Eye (tissue), 1 donor: ENCODE data around the gene TUBB2A.
"Not testable (repeated sequence)": the region's sequence is repeated elsewhere in the genome, so short reads cannot be mapped to it uniquely, and the experiment has no call there.

Experiments
- DNase-seq: peaks from one replicate; pipeline ENCODE4 v3.0.0-alpha.2; 2015

TUBB2A gene

DNA sequence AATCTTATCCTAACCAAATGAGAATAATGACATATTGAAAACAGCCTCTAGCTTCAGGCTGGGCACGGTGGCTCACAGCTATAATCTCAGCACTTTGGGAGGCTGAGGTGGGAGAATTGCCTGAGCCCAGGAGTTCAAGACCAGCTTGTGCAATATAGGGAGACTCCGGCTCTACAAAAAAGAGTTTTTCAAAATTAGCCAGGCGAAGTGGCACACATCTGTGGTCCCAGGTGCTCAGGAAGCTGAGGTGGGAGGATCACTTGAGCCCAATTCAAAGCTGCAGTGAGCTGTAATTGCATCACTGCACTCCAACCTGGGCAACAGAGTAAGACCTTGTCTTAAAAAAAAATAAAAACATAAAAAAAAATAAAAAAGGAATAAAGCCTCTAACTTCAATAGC, 4.7 kb downstream of the TUBB2A start:
- no peak for DNase-seq

DNA sequence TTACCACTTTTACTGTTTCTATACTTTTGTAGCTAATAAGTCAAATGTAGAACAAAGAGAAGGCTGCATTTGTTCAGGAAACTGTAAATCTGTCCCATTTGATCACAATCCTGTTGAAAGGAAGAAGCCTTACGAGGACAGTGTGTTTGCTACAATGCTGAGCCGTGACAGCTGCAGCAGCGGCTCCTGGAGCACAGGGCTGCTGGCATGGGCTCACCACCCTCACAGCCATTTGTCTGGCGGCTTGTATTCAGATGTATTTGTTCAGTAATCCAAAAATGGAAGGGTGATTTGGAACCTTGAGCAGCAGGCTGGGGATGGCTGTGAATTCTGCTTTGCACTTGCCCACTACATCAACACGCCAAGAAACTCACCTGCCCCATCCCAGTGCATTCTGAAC, 5.7 kb downstream of the TUBB2A start:
- DNase-seq, result no peak

DNA sequence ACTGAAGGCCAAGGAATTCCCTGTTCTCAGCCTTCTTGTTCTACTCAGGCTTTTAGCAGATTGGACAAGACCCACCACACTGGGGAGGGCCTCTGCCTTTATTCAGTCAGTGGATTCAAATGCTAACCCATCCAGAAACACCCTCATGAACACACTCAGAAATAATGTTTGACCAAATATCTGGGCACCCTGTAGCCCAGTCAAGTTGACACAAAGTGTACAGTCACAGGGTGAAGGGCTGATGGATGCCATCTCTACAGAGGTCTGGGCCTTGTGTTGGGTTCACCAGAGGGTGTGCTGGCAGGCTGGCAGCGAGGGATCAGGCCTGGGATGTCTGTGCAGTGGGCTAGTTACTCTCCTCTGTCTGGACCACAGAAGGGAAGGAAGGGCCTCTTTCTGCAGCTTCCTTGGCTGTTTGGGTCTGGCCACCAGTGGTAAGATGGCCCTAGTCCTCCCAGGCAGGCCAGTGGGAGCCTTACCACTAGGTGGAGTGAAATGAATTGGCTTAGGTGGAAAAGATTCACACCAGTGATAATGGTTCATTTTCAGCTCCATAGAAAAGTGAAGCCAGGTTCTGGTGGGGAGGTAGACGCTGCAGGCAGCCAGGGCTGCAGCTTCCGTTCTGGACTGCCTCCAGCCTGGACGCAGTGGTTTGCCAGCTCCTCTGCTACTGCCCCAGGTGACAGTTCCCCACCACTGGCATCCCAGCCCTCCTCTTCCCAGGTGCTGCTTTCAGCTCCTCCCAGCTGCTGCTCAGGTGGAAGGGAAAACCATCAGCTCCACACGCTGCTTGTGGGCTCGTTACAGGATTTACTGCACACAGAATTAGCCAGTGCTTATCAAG, 9.2 kb downstream of the TUBB2A start:
- DNase-seq, result no peak

DNA sequence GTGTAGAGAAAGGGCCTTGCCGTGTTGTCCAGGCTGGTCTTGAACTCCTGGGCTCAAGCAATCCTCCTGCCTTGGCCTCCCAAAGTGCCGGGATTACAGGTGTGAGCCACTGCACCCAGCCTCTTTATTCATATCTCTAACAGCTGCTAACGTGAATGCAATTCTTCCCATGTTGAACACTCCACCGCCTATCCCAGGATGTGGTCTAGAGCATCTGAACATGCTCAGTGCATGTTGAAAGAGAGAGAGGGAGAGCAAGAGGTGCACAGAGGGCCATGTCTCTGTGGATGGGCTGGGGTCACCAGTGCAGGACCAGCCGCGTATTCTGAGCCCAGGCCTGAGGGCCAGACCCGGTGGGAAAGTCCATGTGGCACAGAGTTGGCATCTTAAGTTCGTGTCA, 12.8 kb downstream of the TUBB2A start:
- DNase-seq, result no peak

DNA sequence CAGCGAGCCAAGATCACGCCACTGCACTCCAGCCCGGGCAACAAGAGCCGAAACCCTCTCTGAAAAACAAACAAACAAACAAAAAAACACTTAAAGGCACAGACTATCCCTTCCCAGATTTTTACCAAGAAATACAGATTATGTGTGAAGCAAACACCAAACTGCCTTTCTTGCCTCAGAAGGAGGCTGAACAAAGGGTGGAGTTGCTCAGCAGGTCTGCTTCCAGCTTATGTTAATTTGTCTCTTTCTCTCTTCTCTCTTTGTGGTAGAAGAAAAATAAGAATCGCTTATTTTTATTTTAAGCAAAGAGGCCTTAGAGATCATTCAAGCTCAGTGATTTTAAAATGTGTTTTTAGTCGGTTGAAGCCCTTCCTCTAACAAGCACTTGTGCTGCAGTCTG, 14.2 kb downstream of the TUBB2A start:
- no peak for DNase-seq

DNA sequence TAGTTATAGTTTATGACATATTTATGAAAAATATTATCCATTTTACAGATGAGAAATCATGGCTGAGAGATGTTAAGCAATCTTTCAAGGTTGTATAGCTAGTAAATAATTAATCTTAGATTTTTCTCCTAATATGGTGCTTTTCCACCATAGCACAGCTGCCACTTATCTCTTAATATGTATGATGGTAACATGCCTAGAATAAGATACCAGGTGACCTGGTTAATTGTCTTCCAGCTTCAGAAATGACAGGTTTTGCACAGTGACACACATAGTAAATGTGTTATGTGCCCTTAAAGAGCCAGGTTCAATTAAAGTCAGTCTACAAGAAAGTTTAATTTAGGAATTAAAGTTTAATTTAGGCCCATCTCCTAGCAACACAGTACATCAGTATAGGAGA, 14.8 kb downstream of the TUBB2A start:
- no peak for DNase-seq

DNA sequence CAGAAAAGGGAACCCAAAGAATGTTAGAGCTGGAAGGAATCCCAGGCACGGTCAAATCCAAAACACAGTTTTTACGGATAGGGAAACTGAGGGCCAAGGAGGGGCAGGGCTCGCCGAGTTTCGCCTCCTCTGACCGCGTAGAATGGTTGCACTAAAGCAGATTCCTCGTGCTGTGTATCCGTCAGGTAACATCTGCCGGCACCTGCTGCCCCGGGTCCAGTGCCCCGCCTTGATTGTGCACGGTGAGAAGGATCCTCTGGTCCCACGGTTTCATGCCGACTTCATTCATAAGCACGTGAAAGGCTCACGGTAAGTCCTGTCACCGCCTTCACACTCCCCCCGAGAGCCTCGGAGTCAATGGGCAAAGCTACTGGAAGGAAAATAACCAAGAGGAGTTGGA, 17.1 kb downstream of the TUBB2A start:
- no peak for DNase-seq

DNA sequence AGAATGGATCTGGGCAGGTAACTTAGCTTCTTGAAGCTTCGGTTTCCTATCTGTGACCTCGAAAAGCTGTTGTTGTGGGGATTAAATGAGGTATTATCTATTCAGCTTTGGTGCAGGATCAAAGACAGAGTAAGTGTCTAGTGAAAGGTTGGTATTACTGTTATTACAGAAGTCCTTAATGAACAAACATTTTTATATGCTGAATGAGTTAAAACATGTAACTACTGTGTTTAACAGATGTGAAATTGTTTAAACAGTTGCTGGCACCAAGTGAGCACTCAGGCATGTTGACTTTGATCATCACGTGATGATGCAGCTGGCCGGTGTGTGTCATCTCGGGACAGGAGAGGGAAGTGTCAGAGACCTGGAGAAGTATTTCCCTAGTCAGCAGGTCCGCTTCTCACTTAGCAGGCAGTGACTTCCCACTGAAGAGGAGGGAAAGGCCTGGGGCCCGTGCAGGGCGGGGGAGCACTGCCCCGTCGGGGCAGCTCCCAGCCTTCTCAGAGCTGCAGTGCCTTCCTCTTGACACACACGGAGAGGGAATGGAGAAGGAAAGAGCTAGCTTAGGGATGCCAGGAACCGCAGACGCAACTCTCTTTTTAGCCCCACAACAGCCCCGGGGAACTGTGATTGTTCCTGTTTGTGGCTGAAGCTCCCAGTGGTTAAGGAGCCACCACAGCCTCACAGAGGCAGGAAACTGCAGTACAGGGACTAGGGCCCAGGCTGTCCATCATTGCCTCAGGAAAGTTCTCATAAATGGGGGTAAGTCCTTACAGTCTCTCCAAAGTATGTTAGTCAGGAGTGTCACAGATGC, 18.0 kb downstream of the TUBB2A start:
- DNase-seq, result no peak

DNA sequence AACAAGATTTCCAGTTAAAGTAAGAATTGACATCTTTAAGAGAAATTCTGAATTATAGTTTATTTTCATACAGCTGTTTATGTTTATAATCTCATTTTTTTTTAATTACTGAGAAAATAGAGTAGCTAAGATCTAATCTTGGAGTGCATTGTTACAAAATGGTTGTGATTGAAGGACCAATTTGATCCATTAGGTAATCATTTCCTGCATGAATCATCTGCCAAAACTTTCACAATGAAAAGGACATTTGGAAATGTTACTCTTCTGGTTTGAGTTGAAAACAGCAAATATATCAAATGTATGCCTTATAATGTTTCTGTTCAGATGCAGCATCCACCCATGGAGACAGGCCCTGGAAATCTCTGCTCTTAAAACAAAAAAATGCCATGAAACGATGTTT, 19.0 kb downstream of the TUBB2A start:
- no peak for DNase-seq

DNA sequence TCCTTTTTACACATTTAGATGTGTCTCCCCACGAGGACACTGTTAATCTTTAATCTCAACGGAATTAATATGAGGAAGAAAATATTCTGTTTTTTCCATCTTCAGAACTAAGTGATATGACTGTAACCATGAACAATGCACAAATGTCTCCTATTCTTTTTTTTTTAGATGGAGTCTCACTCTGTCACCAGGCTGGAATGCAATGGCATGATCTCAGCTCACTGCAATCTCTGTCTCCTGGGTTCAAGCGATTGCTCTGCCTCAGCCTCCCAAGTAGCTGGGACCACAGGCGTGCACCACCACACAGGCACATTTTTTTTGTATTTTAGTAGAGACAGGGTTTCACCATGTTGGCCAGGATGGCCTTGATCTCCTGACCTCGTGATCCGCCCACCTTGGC, 19.5 kb downstream of the TUBB2A start:
- DNase-seq, result not testable (repeated sequence)

DNA sequence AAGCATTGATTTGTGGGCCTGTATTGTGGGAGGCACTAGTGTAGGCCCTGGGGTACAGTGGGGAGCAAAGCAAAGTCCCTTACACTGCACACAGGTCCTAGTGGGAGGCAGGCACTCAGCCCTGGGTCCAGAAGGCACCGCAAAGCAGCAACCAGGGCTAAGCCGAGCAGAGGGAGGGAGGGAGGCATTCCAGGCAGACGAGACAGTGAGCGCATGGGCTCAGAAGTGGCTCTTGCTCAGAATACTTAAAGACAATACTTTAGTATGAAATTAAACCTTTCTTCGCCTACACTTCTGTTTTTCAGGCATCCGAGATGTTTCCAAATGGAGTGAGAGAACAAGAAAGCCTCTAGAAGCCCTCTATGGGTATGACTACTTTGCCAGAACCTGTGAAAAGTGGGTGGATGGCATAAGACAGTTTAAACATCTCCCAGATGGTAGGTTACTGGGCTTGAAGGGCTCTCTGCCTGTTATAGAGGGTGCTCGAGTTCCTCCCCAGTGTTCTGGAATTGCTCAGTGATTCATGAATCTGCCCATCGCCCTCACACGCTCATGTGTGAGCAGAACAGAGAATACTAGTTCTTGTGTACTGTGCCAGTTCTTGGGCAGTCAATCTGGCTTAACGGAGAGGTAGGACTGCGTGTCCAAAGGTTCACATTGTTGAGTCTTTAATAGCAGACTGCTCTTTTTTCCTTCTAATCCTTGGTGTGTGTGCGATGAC, 20.1 kb downstream of the TUBB2A start:
- no peak for DNase-seq

DNA sequence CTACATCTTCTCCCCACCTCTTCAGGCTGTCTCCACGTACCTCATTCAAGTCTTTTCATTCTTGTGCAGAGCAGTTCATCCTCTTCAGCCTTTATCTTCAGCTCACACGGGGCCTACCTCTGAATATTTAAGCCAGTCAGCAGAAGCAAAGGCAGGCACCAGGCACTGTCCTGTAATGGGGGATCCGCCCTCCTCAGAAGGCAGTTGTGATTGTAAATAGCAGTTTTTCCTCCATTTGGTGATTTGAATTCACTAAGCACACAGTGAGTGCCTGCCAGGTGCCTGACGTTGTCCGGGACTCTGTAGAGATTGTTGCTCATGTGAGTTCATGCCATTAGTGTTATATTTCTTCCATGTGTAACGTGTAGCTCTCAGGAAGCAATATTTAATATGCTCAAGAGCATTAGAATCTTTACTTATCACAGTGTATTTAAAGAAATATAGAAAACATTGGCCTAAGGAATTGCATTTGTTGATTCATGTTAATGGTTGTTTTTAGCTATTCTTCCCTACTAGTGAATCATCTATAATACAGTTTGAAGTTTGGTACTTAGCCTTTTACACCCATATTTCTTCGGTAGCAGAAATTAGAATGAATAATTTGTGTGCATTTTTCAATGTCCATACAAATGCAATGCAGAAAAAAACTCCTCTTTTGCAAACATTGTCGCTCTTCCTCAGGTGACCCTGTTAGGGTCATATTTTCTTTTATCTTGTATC, 20.9 kb downstream of the TUBB2A start:
- DNase-seq, result no peak

DNA sequence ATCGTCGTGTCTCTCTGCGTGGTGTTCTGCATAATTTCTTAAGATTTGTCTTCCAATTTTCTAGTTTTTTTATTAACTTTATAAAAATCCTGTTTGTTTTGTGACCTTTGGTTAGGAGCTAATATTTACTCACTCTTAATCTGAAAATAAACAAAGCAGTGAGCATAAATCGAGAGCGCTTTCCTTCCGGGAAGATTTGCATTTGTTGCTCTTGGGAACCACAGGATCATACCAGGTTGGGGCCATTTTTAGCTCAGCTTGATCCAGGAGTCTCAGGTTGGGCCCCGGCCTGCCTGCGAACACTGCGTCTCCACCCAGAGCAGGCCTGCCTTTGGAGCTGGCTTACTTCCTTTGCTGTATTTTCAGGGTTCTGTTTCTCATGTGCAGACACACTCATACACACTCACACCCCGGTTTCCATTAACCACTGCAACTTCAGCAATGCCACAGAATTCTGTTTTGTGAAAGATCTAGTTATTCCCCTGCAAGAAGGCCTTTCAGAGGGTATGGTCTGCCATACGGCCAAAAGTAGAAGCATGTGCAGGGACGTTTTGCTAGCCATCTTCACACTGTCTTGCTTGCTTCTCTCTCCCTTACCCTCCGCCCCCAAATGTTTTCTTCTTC, 21.6 kb downstream of the TUBB2A start:
- no peak for DNase-seq

DNA sequence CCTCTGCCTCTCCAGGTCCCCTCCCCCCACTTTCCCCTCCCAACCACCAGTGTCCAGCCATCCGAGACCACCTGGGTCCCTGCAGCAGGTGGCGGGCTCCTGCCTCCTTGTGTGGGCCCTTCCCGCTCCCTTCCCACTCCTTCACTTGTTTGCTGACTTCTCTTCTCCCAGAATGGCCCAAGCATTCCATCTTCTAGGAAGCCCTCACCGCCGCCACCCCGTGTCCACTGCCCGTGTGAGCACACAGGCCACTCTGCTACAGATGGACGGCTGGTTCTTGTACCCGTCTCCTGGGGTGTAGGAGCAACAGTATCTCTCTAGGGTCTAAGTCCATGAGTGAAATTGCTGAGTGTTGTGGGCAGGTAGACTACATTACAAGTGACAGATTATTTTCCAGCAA, 23.8 kb downstream of the TUBB2A start:
- no peak for DNase-seq

DNA sequence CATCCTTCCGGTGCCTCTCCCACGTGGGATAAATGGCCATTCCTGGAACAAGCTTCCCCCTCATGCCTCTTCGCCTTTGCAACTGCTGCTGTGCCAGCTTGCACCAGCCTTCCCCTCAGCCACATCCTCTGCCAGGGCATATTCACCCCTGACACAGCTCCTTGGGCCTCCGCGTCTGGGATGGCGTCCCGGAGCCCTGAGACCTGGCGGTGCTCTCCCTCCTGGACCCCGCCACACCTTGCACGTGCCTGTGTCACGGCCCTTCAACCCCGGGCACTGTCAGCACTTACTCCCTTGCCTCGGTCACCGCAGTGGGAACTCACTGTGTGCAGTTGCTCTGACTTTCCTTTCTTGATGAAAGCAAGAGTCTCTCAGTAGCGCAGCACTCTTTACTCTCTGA, 25.6 kb downstream of the TUBB2A start:
- no peak for DNase-seq

DNA sequence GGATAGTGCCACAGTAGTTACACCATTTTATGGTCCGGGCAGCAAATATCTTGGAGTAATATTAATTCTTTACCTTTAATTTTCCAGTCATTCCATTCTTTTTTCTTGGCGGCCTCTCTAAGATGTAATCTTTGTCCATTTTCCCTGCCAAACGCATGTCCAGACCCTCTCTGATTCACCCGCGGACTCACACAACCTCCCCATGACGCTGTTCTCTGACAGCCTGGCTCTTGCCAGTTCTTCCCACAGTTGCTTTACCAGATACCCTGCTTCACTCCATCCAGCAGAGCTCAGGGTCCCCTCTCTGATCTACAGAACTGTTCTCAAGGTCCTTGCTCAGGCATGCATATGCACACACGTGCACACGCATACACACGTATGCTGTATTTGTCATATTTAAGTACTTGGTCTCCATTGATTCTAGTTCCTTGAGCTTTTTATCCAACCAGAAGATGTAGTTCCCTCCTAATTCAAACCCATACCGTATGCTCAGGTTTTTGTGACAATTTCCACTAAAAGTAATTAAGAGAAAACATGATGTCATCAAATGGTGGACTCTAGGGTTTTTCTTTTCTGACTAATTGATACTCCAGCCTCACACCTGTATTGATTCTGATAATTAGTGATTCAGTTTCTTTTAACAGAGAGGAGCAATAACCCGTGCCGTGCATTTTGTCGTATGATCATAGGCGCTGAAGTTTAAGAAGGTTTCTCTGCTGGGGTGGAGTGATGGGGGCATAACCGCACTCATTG, 28.8 kb downstream of the TUBB2A start:
- DNase-seq, result no peak

DNA sequence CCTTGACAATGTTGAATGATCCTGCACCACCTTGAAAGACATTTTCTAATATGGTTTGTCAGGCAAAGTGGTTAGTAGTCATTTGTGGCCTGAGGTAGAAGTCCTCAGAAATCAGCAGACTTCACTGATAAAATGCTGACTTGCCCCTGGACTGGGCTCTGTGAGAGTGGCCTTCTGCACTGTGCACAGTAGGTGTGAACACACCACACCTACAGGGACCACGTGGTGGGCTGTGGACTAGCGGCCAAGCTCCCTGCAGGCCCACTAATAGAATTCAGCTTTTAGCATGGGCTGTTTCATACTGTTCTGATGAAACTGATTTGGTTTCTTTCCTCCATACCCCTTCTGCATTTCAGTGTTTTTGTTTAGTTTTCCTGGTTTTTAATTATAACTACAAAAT, 31.5 kb downstream of the TUBB2A start:
- DNase-seq, result no peak

DNA sequence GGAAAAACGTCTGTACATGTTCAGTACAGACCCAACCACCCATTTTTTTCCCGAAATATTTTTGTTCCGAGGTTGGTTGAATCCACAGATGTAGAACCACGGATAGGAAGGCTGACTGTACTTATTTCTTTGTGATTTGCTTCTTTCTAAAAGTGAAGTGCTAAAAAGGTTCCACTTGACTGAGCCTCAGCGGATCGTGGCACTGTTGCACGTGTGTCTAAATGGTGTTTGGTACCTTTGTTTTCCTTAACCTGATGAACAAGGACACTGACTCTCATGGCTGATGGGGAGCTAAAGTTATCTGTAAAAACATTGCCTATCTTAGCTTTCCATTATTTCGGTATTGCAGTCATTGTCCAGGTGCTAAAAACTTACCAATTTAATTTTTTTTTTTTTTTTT, 32.7 kb downstream of the TUBB2A start:
- no peak for DNase-seq

DNA sequence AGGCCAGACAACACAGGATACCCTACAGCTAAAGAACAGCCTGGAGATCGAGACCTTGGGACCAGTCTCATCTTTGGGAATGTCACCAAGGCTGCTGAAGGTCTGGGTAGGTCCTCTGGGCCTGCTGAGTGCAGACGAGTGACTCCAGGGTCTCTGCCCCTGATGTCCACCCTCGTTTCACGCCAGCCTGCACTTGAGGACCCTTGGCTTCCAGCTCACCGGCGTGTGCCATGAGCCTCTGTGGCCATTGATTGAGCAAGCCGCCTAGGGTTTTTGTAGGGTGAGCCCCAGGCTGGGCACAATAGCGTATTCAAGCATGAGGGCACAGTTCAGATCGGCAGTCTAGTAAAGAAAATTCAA, 34.5 kb downstream of the TUBB2A start:
- no peak for DNase-seq

DNA sequence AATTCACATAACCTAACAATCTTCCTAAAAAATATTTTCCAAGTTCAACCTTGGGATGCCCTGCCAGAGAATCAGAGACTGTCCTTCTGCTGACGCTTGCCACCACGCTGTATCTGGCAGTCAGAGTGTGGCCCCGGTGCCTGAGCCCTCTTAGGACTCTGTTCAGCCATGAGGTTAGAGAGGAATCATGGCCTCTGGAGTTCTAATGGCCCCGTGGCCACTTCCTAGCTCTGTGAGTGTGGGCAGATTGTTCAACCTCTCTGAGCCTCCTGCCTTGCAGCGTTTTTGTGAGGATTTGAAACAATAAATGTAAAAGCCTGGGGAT, 36.6 kb downstream of the TUBB2A start:
- DNase-seq, result no peak

DNA sequence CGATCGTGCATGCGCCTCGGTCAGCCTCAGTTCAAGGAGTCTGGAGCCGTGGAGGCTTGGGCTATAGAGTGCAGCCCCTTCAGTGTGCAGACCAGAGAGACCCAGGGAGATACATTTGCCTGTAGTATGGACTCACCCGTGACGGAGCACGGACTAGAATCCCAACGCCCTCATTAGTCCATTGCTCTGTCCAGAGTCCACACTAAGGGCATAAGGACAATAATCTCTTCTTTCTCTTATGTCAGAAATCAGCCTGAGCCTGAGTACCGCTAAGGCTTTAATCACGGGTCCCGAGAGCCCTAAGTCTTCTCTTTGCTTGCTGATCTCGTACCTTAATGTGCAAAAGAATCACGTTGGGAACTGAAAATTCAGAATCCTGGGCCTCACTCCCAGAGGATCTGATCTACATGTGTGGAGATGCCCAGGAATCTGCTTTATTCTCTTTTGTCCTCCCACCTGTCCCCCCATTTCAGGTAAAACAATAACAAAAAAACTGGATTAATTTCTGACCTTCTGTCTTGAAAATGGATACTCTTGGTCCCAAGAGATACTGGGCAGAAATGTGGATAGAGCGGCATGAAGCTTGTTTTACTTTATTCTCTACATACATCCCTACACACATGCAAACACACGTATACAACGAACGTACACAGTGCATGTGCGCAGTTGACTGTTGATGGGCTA, 38.2 kb downstream of the TUBB2A start:
- no peak for DNase-seq
